ENCODE data around the gene CDC42SE1.

GRCh38 chr1:151072224-151072623 is 12.8 kb upstream of the CDC42SE1 start:
- TF ChIP-seq CTCF (IDR thresholded peaks at IDR 0.05) = no peak
- no peak for TF ChIP-seq POLR2AphosphoS5 (IDR thresholded peaks at IDR 0.05; ENCODE audit: low read depth, low read length)
- TF ChIP-seq SIN3A (IDR thresholded peaks at IDR 0.05; ENCODE audit: borderline replicate concordance, insufficient read depth, low read depth, low read length) = no peak
- TF ChIP-seq REST (IDR thresholded peaks at IDR 0.05; ENCODE audit: insufficient read depth in 1 of 2, low read depth in 2 of 2, low read length in 1 of 2) = no peak
- TF ChIP-seq TCF7L2 (IDR thresholded peaks at IDR 0.05; ENCODE audit: low read depth, low read length) = no peak

All from Panc1 (cell line).